Measurements from ENCODE around the gene LAMB4. TPM values are rescaled to one million over a fixed set of nuclear protein-coding genes. Genes with fewer than 3 reads are reported as not detected.

LAMB4 gene
- total and polyA plus RNA-seq, 2 of the 8 experiments (the other 6 are each of a cell fraction or from before 2014, with no cell fraction given): not detected

DNA sequence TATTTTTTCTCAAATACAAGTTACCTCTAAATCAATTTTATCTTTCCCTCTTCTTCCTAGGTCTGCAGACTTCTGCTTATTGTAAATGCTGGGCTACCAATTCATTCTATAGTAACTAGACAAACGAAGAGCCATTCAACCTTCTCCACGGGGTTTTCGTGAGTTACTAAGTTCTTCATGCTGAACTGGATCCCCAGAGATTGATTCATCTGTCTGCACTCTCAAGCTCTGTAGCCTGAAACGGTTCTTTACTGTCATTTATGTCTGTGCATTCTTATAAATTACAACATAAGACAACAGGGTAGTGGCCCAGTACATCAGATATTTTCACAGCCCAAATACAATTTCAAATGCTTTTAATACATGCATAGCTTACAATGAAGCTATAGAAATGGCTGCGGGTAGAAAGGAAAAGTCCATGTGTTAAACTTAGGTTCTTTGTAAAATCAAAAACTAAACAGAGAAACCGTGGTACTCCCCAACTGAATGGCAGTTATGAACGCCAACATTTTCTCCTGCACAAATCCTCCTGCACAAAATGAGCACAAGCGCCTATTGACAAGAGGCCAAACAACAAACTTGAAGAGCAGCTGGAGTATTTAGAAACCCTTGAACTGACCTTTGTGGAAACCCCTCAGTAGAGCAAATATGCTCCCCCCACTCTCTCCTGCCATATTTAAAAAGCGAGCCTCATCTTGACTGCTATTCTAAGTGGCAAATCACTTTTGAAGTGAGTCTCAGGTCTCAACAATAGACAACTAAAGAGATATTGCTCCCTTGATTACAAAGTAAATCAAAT is 147.9 kb downstream of the LAMB4 start:
- WGBS, 2 experiments (ENCODE audit: extremely low coverage in 1 of 2, insufficient coverage in 1 of 2, insufficient read length in 1 of 2, insufficient replicate concordance in 2 of 2, low coverage in 1 of 2, low lambda C conversion rate in 2 of 2, missing lambda C conversion rate in 1 of 2): 87% methylated on average over 9 of the region's 9 CpGs; no CpG with 5 or more reads in 1 of the 2 experiments
- H4K5ac ChIP-seq (ENCODE audit: insufficient read length, low read depth, low read length): no peak overlapping the region
- no peak overlapping the region for H2BK20ac ChIP-seq (ENCODE audit: low read length)
- DNase-seq (ENCODE audit: low read depth in 1 of 2, low spot score in 2 of 2) (no peak), FAIRE-seq (no peak)
- H3K4me3 ChIP-seq (ENCODE audit: extremely low read depth in 1 of 4, insufficient read depth in 2 of 4, low read depth in 3 of 4, low read length in 4 of 4): no peak overlapping the region
- H3K56ac ChIP-seq (replicated peaks; ENCODE audit: insufficient read length, low read depth, low read length): no peak overlapping the region
- no peaks in the 10 kb centered on the region for H4K20me1 ChIP-seq (replicated peaks in 1 of 2; ENCODE audit: control insufficient read depth in 1 of 2, insufficient read depth in 2 of 2, low read length in 2 of 2)
- H3K27ac ChIP-seq (ENCODE audit: low read depth, low read length): no peak overlapping the region
- H2BK120ac ChIP-seq (replicated peaks; ENCODE audit: low read depth, low read length): no peak overlapping the region
- no peak overlapping the region for H4K8ac ChIP-seq (ENCODE audit: extremely low read depth, insufficient read depth, low read length)
- H2BK5ac ChIP-seq (ENCODE audit: low read depth, low read length): no peak overlapping the region
- H3K9ac ChIP-seq (replicated peaks in 1 of 4; ENCODE audit: extremely low read depth in 1 of 4, low read depth in 3 of 4, low read length in 3 of 4): no peak overlapping the region
- no peaks in the 10 kb centered on the region for H3K79me1 ChIP-seq (ENCODE audit: low read depth, low read length)
- no peaks in the 10 kb centered on the region for H3K79me2 ChIP-seq (ENCODE audit: control insufficient read depth in 1 of 2, insufficient read depth in 2 of 2, low read length in 2 of 2)
- H3K9me3 ChIP-seq (ENCODE audit: insufficient read depth in 2 of 2, low read depth in 1 of 2, low read length in 1 of 2): no peaks in the 10 kb centered on the region
- H3K4me2 ChIP-seq (ENCODE audit: insufficient read depth in 1 of 2, low read depth in 2 of 2, low read length in 2 of 2): no peak overlapping the region
- no peak overlapping the region for H2BK15ac ChIP-seq (ENCODE audit: low read length)
- H2AK5ac ChIP-seq (ENCODE audit: low read depth, low read length): no peak overlapping the region
- no peak overlapping the region for H4K91ac ChIP-seq (replicated peaks; ENCODE audit: insufficient read length, low read length)
- H3K14ac ChIP-seq (ENCODE audit: insufficient read length): no peak overlapping the region
- no peak overlapping the region for H2AFZ ChIP-seq (ENCODE audit: low read length)
- TF ChIP-seq SP2 (IDR thresholded peaks at IDR 0.05; ENCODE audit: low read length): no peak
- TF ChIP-seq MAFK (IDR thresholded peaks at IDR 0.05; ENCODE audit: low read depth, low read length): no peak
- TF ChIP-seq YY1 (IDR thresholded peaks at IDR 0.05; ENCODE audit: low read depth, low read length): no peak
- TF ChIP-seq HDAC2 (IDR thresholded peaks at IDR 0.05; ENCODE audit: borderline replicate concordance in 1 of 2, low read depth in 2 of 2, low read length in 2 of 2): no peak
- no peak for TF ChIP-seq BACH1 (IDR thresholded peaks at IDR 0.05; ENCODE audit: low read length)
- TF ChIP-seq CBX5 (IDR thresholded peaks at IDR 0.05; ENCODE audit: low read depth, low read length): no peak
- no peak for TF ChIP-seq PHF8 (conservative IDR thresholded peaks at IDR 0.05; ENCODE audit: low read depth, low read length)
- no peak for TF ChIP-seq RNF2 (IDR thresholded peaks at IDR 0.05; ENCODE audit: borderline replicate concordance, low read depth, low read length, missing control alignments, poor library complexity, severe bottlenecking)
- TF ChIP-seq POLR2AphosphoS5 (IDR thresholded peaks at IDR 0.05; ENCODE audit: low read depth, low read length): no peak
- H3K4me1 ChIP-seq (replicated peaks in 1 of 4; ENCODE audit: control insufficient read depth in 3 of 4, insufficient read depth in 4 of 4, low read length in 3 of 4): peaks cover 0 to 3% (median 0%) of the 10 kb centered on the region in 4 experiments; a peak in 2 of 7 replicates
- H3K4ac ChIP-seq (replicated peaks; ENCODE audit: insufficient read length, low read depth, low read length): no peak overlapping the region
- POLR2A ChIA-PET (ENCODE audit: partially characterized antibody): no interaction called here
- no peaks in the 10 kb centered on the region for H3K27me3 ChIP-seq (replicated peaks in 1 of 4; ENCODE audit: control insufficient read depth in 3 of 4, extremely low read depth in 1 of 4, insufficient read depth in 3 of 4, low read length in 3 of 4)
- no peaks in the 10 kb centered on the region for H3K23me2 ChIP-seq (ENCODE audit: low read depth, low read length)
- H3K18ac ChIP-seq (ENCODE audit: extremely low read depth, low read length): no peak overlapping the region
- CTCF ChIA-PET (ENCODE audit: partially characterized antibody): interaction anchor here (0.8 to 3.9 kb wide), 9 partner anchors 10 to 164 kb away, joined by 3 to 19 read pairs (median 3); no protein-coding TSS in a partner anchor
- no peak overlapping the region for H3K23ac ChIP-seq (ENCODE audit: insufficient read length)
- H3K36me3 ChIP-seq (ENCODE audit: control insufficient read depth in 2 of 4, insufficient read depth in 4 of 4, low read length in 3 of 4): peaks cover 0 to 28% (median 2%) of the 10 kb centered on the region in 4 experiments; a peak in 4 of 8 replicates
- H2BK12ac ChIP-seq (ENCODE audit: low read depth, low read length): no peak overlapping the region

All from H1 (cell line).